Dendritic cell treated with granulocyte-macrophage colony-stimulating factor and Interleukin-4, amounts not matched to agents 40 ng/mL and 50 ng/mL, for 4 days (primary cell): ENCODE results near the gene ASB14.

Experiments used
- H3K27ac Mint-ChIP-seq: one replicate; pipeline ENCODE4 v1.8.0; 2022; ENCODE audit warnings: mild to moderate bottlenecking, mixed read lengths
- H3K27me3 Mint-ChIP-seq: one replicate; pipeline ENCODE4 v1.8.0; 2022; ENCODE audit warnings: mild to moderate bottlenecking, mixed read lengths
- H3K36me3 Mint-ChIP-seq: one replicate; pipeline ENCODE4 v1.8.0; 2022; ENCODE audit warnings: low read depth, mixed read lengths
- H3K4me1 Mint-ChIP-seq: one replicate; pipeline ENCODE4 v1.8.0; 2022; ENCODE audit warnings: low read depth, mixed read lengths
- H3K4me3 Mint-ChIP-seq: one replicate; pipeline ENCODE4 v1.8.0; 2022; ENCODE audit warnings: mild to moderate bottlenecking, moderate library complexity, mixed read lengths
- H3K9me3 Mint-ChIP-seq: one replicate; pipeline ENCODE4 v1.8.0; 2022; ENCODE audit warnings: mixed read lengths
- intact Hi-C: fragments of 100-400 bp; cut with micrococcal nuclease; formaldehyde crosslinking; loops from one replicate; pipeline ENCODE4 v1.15.0; 2022

The ASB14 gene

GRCh38 chr3:57233799-57234198 is 58.7 kb downstream of the ASB14 start:
- Mint-ChIP-seq H3K36me3 (peaks cover 26% of the 10 kb centered on the region), H3K4me3 (no peak overlapping the region), H3K4me1 (peaks cover 32% of the 10 kb centered on the region), H3K27me3 (no peaks in the 10 kb centered on the region), H3K9me3 (peaks cover 5% of the 10 kb centered on the region), H3K27ac (no peak overlapping the region)
- intact Hi-C loops, result no loop called here

- Mint-ChIP-seq H3K4me1 (peaks cover 45% of the 10 kb centered on the region), H3K27ac (no peak overlapping the region), H3K27me3 (no peaks in the 10 kb centered on the region), H3K36me3 (peaks cover 11% of the 10 kb centered on the region), H3K9me3 (no peaks in the 10 kb centered on the region), H3K4me3 (no peak overlapping the region)
- intact Hi-C loops, result no loop called here
These were observed 62.5 kb downstream of the ASB14 start for GRCh38 chr3:57230006-57230405.

- no peaks in the 10 kb centered on the region for H3K27me3 Mint-ChIP-seq
- peaks cover 7% of the 10 kb centered on the region for H3K36me3 Mint-ChIP-seq
- peak overlapping the region; percentile 90 for H3K4me3 Mint-ChIP-seq
- no peaks in the 10 kb centered on the region for H3K9me3 Mint-ChIP-seq
- intact Hi-C loops, result loop anchor here (5.0 kb wide), 2 partner anchors 131 to 546 kb away; partner anchors contain the start of gene TASOR
- peaks cover 39% of the 10 kb centered on the region for H3K4me1 Mint-ChIP-seq
- peak overlapping the region; percentile 87 for H3K27ac Mint-ChIP-seq
These were observed 64.3 kb downstream of the ASB14 start for GRCh38 chr3:57227930-57228751.

DNA sequence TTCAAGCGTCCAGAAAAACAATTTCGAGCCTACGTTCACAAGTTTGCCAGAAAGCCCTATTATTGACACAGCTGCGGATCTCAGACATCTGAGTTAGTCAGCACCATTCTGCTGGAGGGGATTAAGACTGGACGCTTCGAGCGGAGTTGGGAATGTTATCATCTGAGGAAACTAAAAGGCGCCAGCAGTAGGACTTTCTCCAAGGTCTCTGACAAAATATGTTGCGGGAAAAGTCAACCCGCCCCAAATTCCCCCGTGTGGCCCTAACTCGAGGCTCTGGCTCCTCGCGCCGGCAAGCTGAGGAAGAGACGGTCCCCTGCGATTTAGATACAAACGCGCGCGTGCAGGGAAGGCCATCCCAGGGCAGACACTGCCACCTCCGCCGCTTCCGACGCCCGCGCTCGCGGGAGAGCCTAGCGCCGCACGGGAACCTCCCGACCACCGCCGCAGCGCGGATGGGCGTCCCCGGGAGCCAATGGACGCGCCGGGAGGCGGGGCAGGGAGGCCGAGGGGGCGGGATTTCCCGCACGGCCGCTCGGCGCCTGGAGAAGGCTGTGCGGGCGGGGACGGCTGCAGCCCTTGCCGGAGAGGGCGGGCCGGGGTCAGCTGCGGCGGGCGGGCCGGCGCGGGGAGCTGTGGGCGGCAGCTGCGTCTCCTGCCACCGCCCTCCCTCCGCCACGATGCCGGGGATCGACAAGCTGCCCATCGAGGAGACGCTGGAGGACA is 65.1 kb downstream of the ASB14 start, which contains the start of gene APPL1:
Gene APPL1, plus strand, starts transcription at position 526 of the 726 bp plus-strand sequence. Its CDS starts 155 bp downstream, at position 681.
- peaks cover 35% of the 10 kb centered on the region for H3K4me1 Mint-ChIP-seq

GRCh38 chr3:57226176-57226575 is 66.3 kb downstream of the ASB14 start:
- peaks cover 7% of the 10 kb centered on the region for H3K36me3 Mint-ChIP-seq
- H3K9me3 Mint-ChIP-seq, result no peaks in the 10 kb centered on the region
- intact Hi-C loops, result loop anchor here (5.0 kb wide), 2 partner anchors 129 to 544 kb away; partner anchors contain the start of gene TASOR
- H3K4me3 Mint-ChIP-seq, result peak overlapping the region; percentile 44
- H3K27me3 Mint-ChIP-seq, result no peaks in the 10 kb centered on the region
- H3K4me1 Mint-ChIP-seq, result peaks cover 33% of the 10 kb centered on the region
- peak overlapping the region; percentile 87 for H3K27ac Mint-ChIP-seq

More for the DNA sequence above, 65.1 kb downstream of the ASB14 start, which contains the start of gene APPL1:
- Mint-ChIP-seq H3K27ac (peak within 1 kb of the TSS; percentile 87), H3K36me3 (peaks cover 7% of the 10 kb centered on the region), H3K27me3 (no peaks in the 10 kb centered on the region), H3K4me3 (peak within 1 kb of the TSS; percentile 90), H3K9me3 (no peaks in the 10 kb centered on the region)
- intact Hi-C loops, result loop anchor here (5.0 kb wide), 2 partner anchors 130 to 545 kb away; partner anchors contain the start of gene TASOR

DNA sequence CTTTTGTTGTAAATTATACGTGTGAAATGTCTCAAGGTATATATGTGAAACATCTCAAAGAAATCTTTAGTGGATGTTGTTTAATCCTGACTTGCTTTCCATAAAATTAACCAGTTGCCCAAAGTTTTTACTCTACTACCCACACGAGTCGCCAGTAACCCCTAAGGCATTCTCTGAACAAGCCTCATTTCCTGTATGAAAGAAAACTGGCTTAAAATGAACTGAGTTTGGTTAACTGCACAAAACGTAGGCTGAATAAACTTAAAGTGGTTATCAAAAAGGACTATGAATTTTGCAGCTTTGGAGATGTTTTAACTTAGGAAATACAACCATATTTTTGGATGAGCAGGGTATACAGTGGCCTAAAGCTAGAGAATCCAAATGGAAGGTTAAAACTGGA is 67.6 kb downstream of the ASB14 start:
- Mint-ChIP-seq H3K9me3 (no peaks in the 10 kb centered on the region), H3K27me3 (no peaks in the 10 kb centered on the region), H3K36me3 (peaks cover 7% of the 10 kb centered on the region), H3K4me3 (no peak overlapping the region), H3K27ac (no peak overlapping the region), H3K4me1 (peaks cover 26% of the 10 kb centered on the region)
- intact Hi-C loops, result loop anchor here (5.0 kb wide), 2 partner anchors 128 to 543 kb away; partner anchors contain the start of gene TASOR

- Mint-ChIP-seq H3K27me3 (no peaks in the 10 kb centered on the region), H3K4me1 (peaks cover 11% of the 10 kb centered on the region), H3K9me3 (no peaks in the 10 kb centered on the region), H3K27ac (no peak overlapping the region), H3K36me3 (no peaks in the 10 kb centered on the region), H3K4me3 (no peak overlapping the region)
- intact Hi-C loops, result no loop called here
These were observed 70.6 kb downstream of the ASB14 start for GRCh38 chr3:57221883-57222282.
